NCI-H460 (cell line): Measurements from ENCODE around the gene PTPRC. TPM values are rescaled to one million over a fixed set of nuclear protein-coding genes. Genes with fewer than 3 reads are reported as not detected.

Experiments
- DNase-seq: peaks from one replicate; pipeline ENCODE4 v3.0.0-alpha.2; 2016; ENCODE audit warnings: low read depth; ENCODE audit errors: extremely low read depth
- total RNA-seq: library from RNA; depleted of rRNA; stranded (reverse); fragments of >200 nt; shearing (Covaris generic); gene quantifications from 2 replicates; pipeline ENCODE4 v1.2.3, GENCODE V29; 2014; rRNA removed

Gene PTPRC
- total RNA-seq, 1 experiment from 2014 or later: not detected

GRCh38 chr1:198794498-198794897, 155.7 kb downstream of the PTPRC start:
- DNase-seq: peak; percentile 29

GRCh38 chr1:198797656-198798055, 158.8 kb downstream of the PTPRC start:
- DNase-seq: no peak

GRCh38 chr1:198798923-198799386, 160.1 kb downstream of the PTPRC start:
- peak; percentile 4 for DNase-seq

GRCh38 chr1:198805498-198806151, 166.8 kb downstream of the PTPRC start:
- no peak for DNase-seq

- DNase-seq: no peak
These were observed 168.0 kb downstream of the PTPRC start for GRCh38 chr1:198806861-198807260.

Other genes starting within 250 kb of the PTPRC start
- not detected in 2 replicates for gene ATP6V1G3, start 98.4 kb upstream of the PTPRC start, total RNA-seq